Mesothelial cell of epicardium (in vitro differentiated cells): ENCODE results near the gene LIPG. TPM values are rescaled to one million over a fixed set of nuclear protein-coding genes. Genes with fewer than 3 reads are reported as not detected.
"Not testable (repeated sequence)": the region's sequence is repeated elsewhere in the genome, so short reads cannot be mapped to it uniquely, and the experiment has no call there.

Source experiments
- DNase-seq, 2 experiments: peaks; one replicate each; pipeline ENCODE4 v3.0.0; 2021; ENCODE audit warnings: low spot score in 2 of 2; ENCODE audit not compliant: unreplicated experiment in 2 of 2
- H3K27ac Mint-ChIP-seq: 2 replicates; pipeline ENCODE4 v1.8.0; 2021; ENCODE audit warnings: mixed read lengths
- H3K27me3 Mint-ChIP-seq: 2 replicates; pipeline ENCODE4 v1.8.0; 2021; ENCODE audit warnings: low read depth, mixed read lengths
- H3K36me3 Mint-ChIP-seq: 2 replicates; pipeline ENCODE4 v1.8.0; 2021; ENCODE audit warnings: mixed read lengths
- H3K4me1 Mint-ChIP-seq: 2 replicates; pipeline ENCODE4 v1.8.0; 2021; ENCODE audit warnings: mixed read lengths
- H3K4me3 Mint-ChIP-seq: 2 replicates; pipeline ENCODE4 v1.8.0; 2021; ENCODE audit warnings: mild to moderate bottlenecking, moderate library complexity, mixed read lengths
- H3K9me3 Mint-ChIP-seq: 2 replicates; pipeline ENCODE4 v1.8.0; 2021; ENCODE audit warnings: mixed read lengths
- CTCF ChIP-seq: fragments of 200-600 bp; sonication (generic); IDR thresholded peaks from one replicate; pipeline ENCODE4 v1.5.0; 2021; ENCODE audit warnings: antibody characterized with exemption; ENCODE audit not compliant: unreplicated experiment
- total RNA-seq: library from RNA; stranded (reverse); gene quantifications from 3 replicates; pipeline ENCODE4 v1.2.1, GENCODE V29; 2021

LIPG gene
- total RNA-seq, 1 donor from 2014 or later, result 26.0 TPM

GRCh38 chr18:49580279-49580678, 18.4 kb downstream of the LIPG start:
- Mint-ChIP-seq H3K9me3 (no peaks in the 10 kb centered on the region), H3K4me1 (no peaks in the 10 kb centered on the region), H3K4me3 (no peak overlapping the region), H3K27me3 (no peaks in the 10 kb centered on the region), H3K27ac (no peak overlapping the region), H3K36me3 (peaks cover 9% of the 10 kb centered on the region)
- DNase-seq, result no peak
- no peak for TF ChIP-seq CTCF

- no peaks in the 10 kb centered on the region for H3K27me3 Mint-ChIP-seq
- no peak overlapping the region for H3K4me3 Mint-ChIP-seq
- no peak overlapping the region for H3K27ac Mint-ChIP-seq
These were observed 19.5 kb downstream of the LIPG start for GRCh38 chr18:49581371-49581770.

GRCh38 chr18:49582579-49582978, 20.7 kb downstream of the LIPG start:
- Mint-ChIP-seq H3K36me3 (peaks cover 7% of the 10 kb centered on the region), H3K9me3 (no peaks in the 10 kb centered on the region), H3K27me3 (no peaks in the 10 kb centered on the region), H3K27ac (no peak overlapping the region), H3K4me3 (no peak overlapping the region), H3K4me1 (no peaks in the 10 kb centered on the region)
- no peak for TF ChIP-seq CTCF
- DNase-seq, result no peak

More at GRCh38 chr18:49581371-49581770, 19.5 kb downstream of the LIPG start:
- no peak for TF ChIP-seq CTCF
- Mint-ChIP-seq H3K36me3 (peaks cover 6% of the 10 kb centered on the region), H3K9me3 (no peaks in the 10 kb centered on the region), H3K4me1 (no peaks in the 10 kb centered on the region)
- DNase-seq, result no peak

- Mint-ChIP-seq H3K4me1 (no peaks in the 10 kb centered on the region), H3K36me3 (peaks cover 8% of the 10 kb centered on the region), H3K9me3 (no peaks in the 10 kb centered on the region), H3K27ac (no peak overlapping the region), H3K27me3 (no peaks in the 10 kb centered on the region), H3K4me3 (no peak overlapping the region)
- TF ChIP-seq CTCF, result no peak
- DNase-seq, result no peak
These were observed 22.5 kb downstream of the LIPG start for GRCh38 chr18:49584394-49584793.

GRCh38 chr18:49584951-49585350, 23.1 kb downstream of the LIPG start:
- H3K27me3 Mint-ChIP-seq, result not testable (repeated sequence)

GRCh38 chr18:49585781-49586663, 24.2 kb downstream of the LIPG start:
- DNase-seq, result no peak
- Mint-ChIP-seq H3K9me3 (no peaks in the 10 kb centered on the region), H3K27me3 (no peaks in the 10 kb centered on the region), H3K4me3 (no peak overlapping the region), H3K36me3 (peaks cover 5% of the 10 kb centered on the region), H3K4me1 (no peaks in the 10 kb centered on the region), H3K27ac (no peak overlapping the region)
- no peak for TF ChIP-seq CTCF

More at GRCh38 chr18:49584951-49585350, 23.1 kb downstream of the LIPG start:
- DNase-seq, H3K36me3 Mint-ChIP-seq, H3K4me3 Mint-ChIP-seq, H3K4me1 Mint-ChIP-seq, H3K27ac Mint-ChIP-seq, H3K9me3 Mint-ChIP-seq: not testable (repeated sequence)
